Activated T-helper 1 cell treated with anti-CD3 and anti-CD28 coated beads, Interleukin-12 subunit alpha, Interleukin-12 subunit beta, Interleukin-2, Interleukin-4 antibody, amounts not matched to agents 30 ng/mL and 10 ng/mL and 1 ng/mL, durations not matched to agents 14 hours and 24 hours and 36 hours (primary cell): ENCODE data around the gene SLC9A3. TPM values are rescaled to one million over a fixed set of nuclear protein-coding genes. Genes with fewer than 3 reads are reported as not detected.
"Not testable (repeated sequence)": the region's sequence is repeated elsewhere in the genome, so short reads cannot be mapped to it uniquely, and the experiment has no call there.

Experiments
- DNase-seq: peaks from one replicate; pipeline ENCODE4 v3.0.0; 2021; ENCODE audit warnings: low spot score
- H3K27ac Mint-ChIP-seq: one replicate; pipeline ENCODE4 v1.8.0; 2021; ENCODE audit warnings: mild to moderate bottlenecking, mixed read lengths
- H3K27me3 Mint-ChIP-seq: one replicate; pipeline ENCODE4 v1.8.0; 2022; ENCODE audit warnings: mild to moderate bottlenecking, moderate library complexity, mixed read lengths; ENCODE audit not compliant: insufficient read depth
- H3K36me3 Mint-ChIP-seq: one replicate; pipeline ENCODE4 v1.8.0; 2021; ENCODE audit warnings: low read depth, mixed read lengths
- H3K4me1 Mint-ChIP-seq: one replicate; pipeline ENCODE4 v1.8.0; 2021; ENCODE audit warnings: low read depth, mixed read lengths
- H3K4me3 Mint-ChIP-seq: one replicate; pipeline ENCODE4 v1.8.0; 2021; ENCODE audit warnings: mild to moderate bottlenecking, moderate library complexity, mixed read lengths
- H3K9me3 Mint-ChIP-seq: one replicate; pipeline ENCODE4 v1.8.0; 2021; ENCODE audit warnings: mixed read lengths
- intact Hi-C: fragments of 100-400 bp; cut with micrococcal nuclease; formaldehyde crosslinking; loops from one replicate; pipeline ENCODE4 v1.15.1; 2024
- total RNA-seq: library from RNA; stranded (reverse); gene quantifications from 2 replicates; pipeline ENCODE4 v1.2.3, GENCODE V29; 2022

SLC9A3 gene
- total RNA-seq, 1 donor from 2014 or later: 3.0 TPM

DNA sequence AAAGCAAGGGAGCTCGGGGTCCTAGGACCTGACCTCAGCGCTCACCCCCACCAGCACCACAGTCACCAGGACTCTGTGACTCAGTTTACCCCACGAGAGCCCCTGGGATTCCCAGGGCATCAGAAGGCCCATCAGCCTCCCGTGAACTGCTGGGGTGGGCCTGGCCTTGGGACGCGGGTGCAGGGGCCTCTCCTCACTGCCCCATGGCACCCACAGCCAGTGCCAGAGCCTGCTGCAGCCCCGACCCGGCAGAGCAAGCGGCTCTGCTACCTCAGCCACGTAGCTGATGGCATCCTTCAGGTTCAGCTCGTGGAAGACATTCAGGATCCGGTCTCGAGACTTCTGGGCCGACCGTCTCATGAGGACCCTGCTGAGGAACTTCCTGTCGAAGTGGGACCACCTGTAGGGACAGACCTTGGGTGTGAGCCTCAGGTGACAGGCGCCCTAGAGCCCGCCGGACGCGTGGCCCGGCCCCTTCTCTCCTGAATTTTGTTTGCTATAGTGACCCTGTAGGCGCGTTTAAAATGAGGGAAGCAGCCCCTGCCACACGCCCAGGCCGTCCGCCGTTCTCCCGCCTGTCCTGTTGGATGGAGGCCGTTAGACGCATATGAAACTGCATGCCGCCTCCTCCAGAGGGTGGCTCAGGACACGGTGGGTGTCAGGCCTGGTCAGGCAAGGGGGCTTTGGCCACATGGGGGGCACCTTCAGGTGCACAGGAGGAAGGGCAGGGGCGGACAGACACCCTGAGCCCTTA is 44.5 kb downstream of the SLC9A3 start:
- H3K4me1 Mint-ChIP-seq: no peaks in the 10 kb centered on the region
- intact Hi-C loops: loop anchor here (10.0 kb wide), 1 partner anchor 1315 kb away; the partner anchor contains the start of gene MRPL36
- no peaks in the 10 kb centered on the region for H3K36me3 Mint-ChIP-seq
- no peak overlapping the region for H3K27ac Mint-ChIP-seq
- H3K27me3 Mint-ChIP-seq: peaks cover 4% of the 10 kb centered on the region
- DNase-seq: no peak
- H3K4me3 Mint-ChIP-seq: no peak overlapping the region
- H3K9me3 Mint-ChIP-seq: no peaks in the 10 kb centered on the region

- Mint-ChIP-seq H3K9me3 (no peaks in the 10 kb centered on the region), H3K27me3 (peaks cover 4% of the 10 kb centered on the region), H3K4me1 (no peaks in the 10 kb centered on the region), H3K36me3 (no peaks in the 10 kb centered on the region), H3K27ac (no peak overlapping the region), H3K4me3 (no peak overlapping the region)
- intact Hi-C loops: loop anchor here (10.0 kb wide), 1 partner anchor 1316 kb away; the partner anchor contains the start of gene MRPL36
- DNase-seq: no peak
Measured at GRCh38 chr5:478982-479535, 45.2 kb downstream of the SLC9A3 start.

DNA sequence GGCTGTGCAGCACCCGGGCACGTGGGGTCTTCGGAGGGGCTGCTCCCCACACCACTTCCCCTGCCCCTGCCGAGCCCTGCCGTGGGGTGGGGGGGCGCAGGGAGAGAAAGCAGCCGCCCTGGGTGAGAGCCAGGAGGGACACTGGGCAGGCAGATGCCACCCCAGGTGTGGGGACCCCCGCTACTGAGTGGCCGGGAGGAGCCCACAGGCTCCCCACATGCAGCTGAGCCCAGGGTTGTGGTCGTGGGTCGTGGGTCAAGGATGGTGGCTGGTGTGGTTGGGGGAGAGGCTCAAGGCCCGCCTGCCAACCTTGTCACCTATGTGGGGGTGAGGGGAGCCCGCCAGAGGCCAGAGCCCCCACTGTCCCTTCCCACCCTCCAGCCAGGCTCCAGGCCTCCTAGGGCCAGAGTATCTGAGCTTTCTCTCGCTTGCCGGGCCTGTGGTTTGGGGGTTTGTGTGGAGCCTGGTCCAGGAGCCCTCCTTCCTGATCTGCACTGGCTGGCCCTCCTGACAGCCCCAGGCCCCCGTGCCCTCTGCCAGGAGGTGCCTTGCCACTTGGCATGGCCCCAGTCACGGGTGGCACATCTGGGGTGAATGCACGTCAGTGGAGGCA is 45.8 kb downstream of the SLC9A3 start:
- H3K4me1 Mint-ChIP-seq: no peaks in the 10 kb centered on the region
- DNase-seq: no peak
- H3K4me3 Mint-ChIP-seq: no peak overlapping the region
- no peak overlapping the region for H3K27ac Mint-ChIP-seq
- H3K36me3 Mint-ChIP-seq: no peaks in the 10 kb centered on the region
- intact Hi-C loops: loop anchor here (10.0 kb wide), 1 partner anchor 1316 kb away; the partner anchor contains the start of gene MRPL36
- H3K9me3 Mint-ChIP-seq: no peaks in the 10 kb centered on the region
- peaks cover 8% of the 10 kb centered on the region for H3K27me3 Mint-ChIP-seq

DNA sequence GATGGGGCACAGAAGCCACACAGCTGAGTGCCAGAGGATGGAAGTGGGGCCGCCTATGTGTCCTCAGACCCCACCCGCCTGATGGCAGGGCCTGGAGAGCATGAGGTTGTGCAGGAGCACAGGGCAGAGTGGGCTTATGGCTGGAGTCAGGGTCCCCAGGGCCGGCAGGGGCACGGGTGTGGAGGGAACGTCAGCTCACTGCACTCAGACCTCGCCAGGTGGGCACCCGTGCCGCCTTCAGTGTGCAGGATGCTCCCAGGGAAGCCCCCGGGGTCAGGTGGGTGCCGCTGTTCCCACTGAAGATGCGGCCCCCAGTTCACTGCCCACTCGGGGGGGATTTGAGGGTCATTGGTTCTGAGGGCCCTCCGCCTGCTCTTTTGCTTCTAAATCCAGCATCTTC is 46.4 kb downstream of the SLC9A3 start:
- Mint-ChIP-seq H3K4me1 (no peaks in the 10 kb centered on the region), H3K27ac (no peak overlapping the region), H3K27me3 (peaks cover 8% of the 10 kb centered on the region), H3K36me3 (no peaks in the 10 kb centered on the region), H3K9me3 (no peaks in the 10 kb centered on the region), H3K4me3 (no peak overlapping the region)
- DNase-seq: no peak
- intact Hi-C loops: loop anchor here (10.0 kb wide), 1 partner anchor 1317 kb away; the partner anchor contains the start of gene MRPL36

DNA sequence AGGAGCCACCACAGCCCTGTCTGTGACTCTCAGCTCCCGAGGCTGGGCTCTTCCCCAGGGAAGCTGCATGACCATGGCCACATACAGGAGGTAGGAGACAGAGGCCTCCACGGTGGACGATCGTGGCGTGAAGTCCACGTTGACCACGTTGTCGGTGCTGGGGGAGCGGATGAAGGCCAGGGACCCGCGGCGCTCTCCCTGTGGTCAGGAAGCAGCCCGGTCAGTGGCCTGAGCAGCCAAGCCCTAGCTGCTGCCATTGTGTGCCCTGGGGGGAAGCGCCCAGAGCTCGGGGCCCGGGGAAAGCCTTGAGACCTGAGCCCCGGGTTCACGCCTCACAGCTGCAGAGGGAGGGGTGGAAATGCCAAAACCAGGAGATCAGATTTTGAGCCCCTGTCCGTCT is 47.0 kb downstream of the SLC9A3 start:
- Mint-ChIP-seq H3K27ac (no peak overlapping the region), H3K27me3 (peaks cover 8% of the 10 kb centered on the region), H3K4me1 (no peaks in the 10 kb centered on the region), H3K4me3 (no peak overlapping the region), H3K36me3 (no peaks in the 10 kb centered on the region), H3K9me3 (no peaks in the 10 kb centered on the region)
- intact Hi-C loops: loop anchor here (10.0 kb wide), 1 partner anchor 1318 kb away; the partner anchor contains the start of gene MRPL36
- DNase-seq: no peak

GRCh38 chr5:476814-477175 is 47.5 kb downstream of the SLC9A3 start:
- Mint-ChIP-seq H3K4me1 (peaks cover 3% of the 10 kb centered on the region), H3K36me3 (peaks cover 4% of the 10 kb centered on the region), H3K4me3 (no peak overlapping the region), H3K27ac (no peak overlapping the region), H3K27me3 (peaks cover 8% of the 10 kb centered on the region), H3K9me3 (no peaks in the 10 kb centered on the region)
- no peak for DNase-seq
- intact Hi-C loops: loop anchor here (10.0 kb wide), 1 partner anchor 1318 kb away; the partner anchor contains the start of gene MRPL36

DNA sequence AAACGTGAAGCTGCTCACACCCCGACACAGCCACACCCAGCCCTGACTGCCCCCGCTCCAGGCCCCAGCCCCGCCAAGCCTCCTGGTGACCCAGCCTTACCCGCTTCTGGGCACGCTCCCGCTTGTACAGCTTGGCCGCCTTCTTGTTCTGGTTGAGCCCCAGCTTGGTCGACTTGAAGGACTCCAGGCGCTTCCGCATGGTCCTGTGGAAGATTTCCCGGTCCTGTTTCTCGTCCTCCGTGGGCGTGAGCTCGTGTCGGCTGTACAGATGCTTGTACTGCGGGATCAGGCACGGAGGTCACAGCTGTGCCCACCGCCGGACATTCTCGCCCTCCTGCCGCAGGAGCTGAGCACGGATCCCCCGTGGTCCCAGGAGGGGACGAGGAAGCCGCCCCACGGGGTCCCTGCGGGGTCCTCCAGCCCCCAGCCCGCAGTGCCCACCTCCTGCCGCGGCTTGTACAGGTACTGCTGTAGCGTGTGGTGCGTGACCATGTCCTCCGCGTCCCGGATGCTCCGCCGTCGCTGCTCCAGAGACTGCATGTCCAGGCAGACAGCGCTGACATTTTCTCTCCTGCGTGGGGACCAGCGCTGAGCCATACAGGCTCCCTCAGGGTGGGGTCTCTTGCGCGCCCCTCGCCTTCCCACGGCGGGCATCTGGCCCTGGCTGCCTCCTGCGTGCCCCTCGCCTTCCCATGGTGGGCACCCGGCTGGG is 48.0 kb downstream of the SLC9A3 start:
- no peak for DNase-seq
- Mint-ChIP-seq H3K27ac (no peak overlapping the region), H3K4me1 (peaks cover 6% of the 10 kb centered on the region), H3K27me3 (peaks cover 8% of the 10 kb centered on the region), H3K36me3 (peaks cover 7% of the 10 kb centered on the region), H3K4me3 (no peak overlapping the region), H3K9me3 (no peaks in the 10 kb centered on the region)
- intact Hi-C loops: loop anchor here (10.0 kb wide), 1 partner anchor 1319 kb away; the partner anchor contains the start of gene MRPL36

DNA sequence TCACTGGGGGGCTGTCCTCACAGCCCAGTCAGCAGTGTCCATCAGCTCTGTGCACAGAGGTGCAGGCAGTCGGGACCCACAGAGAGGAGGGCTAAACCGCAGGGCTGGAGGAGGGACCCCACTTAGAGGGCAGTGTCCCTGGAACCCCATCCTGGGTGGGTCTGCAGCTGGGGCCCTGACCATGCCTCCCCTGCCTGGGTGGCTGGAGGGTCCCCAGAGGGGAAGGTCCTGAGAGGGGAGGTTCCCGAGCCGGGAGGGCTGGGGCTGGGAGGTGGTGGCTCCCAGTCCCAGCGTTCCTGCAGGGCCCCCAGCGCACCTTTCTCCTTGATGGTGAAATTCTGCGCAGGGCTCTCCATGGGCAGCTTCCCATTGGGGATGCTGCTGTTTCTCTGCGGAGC is 48.5 kb downstream of the SLC9A3 start:
- H3K4me1 Mint-ChIP-seq: peaks cover 6% of the 10 kb centered on the region
- H3K36me3 Mint-ChIP-seq: peaks cover 10% of the 10 kb centered on the region
- H3K9me3 Mint-ChIP-seq: no peaks in the 10 kb centered on the region
- no peak for DNase-seq
- H3K4me3 Mint-ChIP-seq: peak overlapping the region; percentile 31
- no peak overlapping the region for H3K27ac Mint-ChIP-seq
- intact Hi-C loops: loop anchor here (10.0 kb wide), 1 partner anchor 1319 kb away; the partner anchor contains the start of gene MRPL36
- peaks cover 8% of the 10 kb centered on the region for H3K27me3 Mint-ChIP-seq

GRCh38 chr5:474840-475661 is 49.2 kb downstream of the SLC9A3 start:
- Mint-ChIP-seq H3K9me3 (no peaks in the 10 kb centered on the region), H3K4me3 (peak overlapping the region; percentile 74), H3K27me3 (peaks cover 8% of the 10 kb centered on the region), H3K36me3 (peaks cover 10% of the 10 kb centered on the region), H3K27ac (no peak overlapping the region), H3K4me1 (peaks cover 6% of the 10 kb centered on the region)
- DNase-seq: no peak
- intact Hi-C loops: loop anchor here (5.0 to 10.0 kb wide), 3 partner anchors 217 to 1320 kb away; partner anchors contain the start of genes BRD9, MRPL36, TPPP and TRIP13

DNA sequence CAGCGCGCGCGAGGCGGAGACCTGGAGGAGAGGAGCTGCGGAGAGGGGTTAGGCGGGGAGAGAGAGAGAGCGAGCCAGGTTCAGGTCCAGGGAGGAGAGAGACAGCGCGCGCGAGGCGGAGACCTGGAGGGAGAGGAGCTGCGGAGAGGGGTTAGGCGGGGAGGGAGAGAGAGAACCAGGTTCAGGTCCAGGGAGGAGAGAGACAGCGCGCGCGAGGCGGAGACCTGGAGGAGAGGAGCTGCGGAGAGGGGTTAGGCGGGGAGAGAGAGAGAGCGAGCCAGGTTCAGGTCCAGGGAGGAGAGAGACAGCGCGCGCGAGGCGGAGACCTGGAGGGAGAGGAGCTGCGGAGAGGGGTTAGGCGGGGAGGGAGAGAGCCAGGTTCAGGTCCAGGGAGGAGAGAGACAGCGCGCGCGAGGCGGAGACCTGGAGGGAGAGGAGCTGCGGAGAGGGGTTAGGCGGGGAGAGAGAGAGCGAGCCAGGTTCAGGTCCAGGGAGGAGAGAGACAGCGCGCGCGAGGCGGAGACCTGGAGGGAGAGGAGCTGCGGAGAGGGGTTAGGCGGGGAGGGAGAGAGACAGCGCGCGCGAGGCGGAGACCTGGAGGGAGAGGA is 49.9 kb downstream of the SLC9A3 start:
- intact Hi-C loops: loop anchor here (5.0 to 10.0 kb wide), 3 partner anchors 218 to 1320 kb away; partner anchors contain the start of genes BRD9, MRPL36, TPPP and TRIP13
- not testable (repeated sequence) for H3K9me3 Mint-ChIP-seq, H3K27me3 Mint-ChIP-seq, DNase-seq, H3K27ac Mint-ChIP-seq, H3K4me1 Mint-ChIP-seq
- Mint-ChIP-seq H3K36me3 (peaks cover 10% of the 10 kb centered on the region), H3K4me3 (peak overlapping the region; percentile 74)

GRCh38 chr5:473551-474192 is 50.6 kb downstream of the SLC9A3 start:
- Mint-ChIP-seq H3K36me3 (peaks cover 15% of the 10 kb centered on the region), H3K4me1 (peaks cover 6% of the 10 kb centered on the region), H3K27me3 (peaks cover 8% of the 10 kb centered on the region), H3K27ac (peak overlapping the region; percentile 53), H3K9me3 (no peaks in the 10 kb centered on the region), H3K4me3 (peak overlapping the region; percentile 82)
- intact Hi-C loops: loop anchor here (1.0 to 10.0 kb wide), 6 partner anchors 14 to 1321 kb away; partner anchors contain the start of genes BRD9, CEP72, MRPL36 and TPPP
- DNase-seq: no peak
